ENCODE measurements around the gene DAZAP1.

GRCh38 chr19:1422360-1422759 is 15.0 kb downstream of the DAZAP1 start:
- no peak for TF ChIP-seq FOXK2 (IDR thresholded peaks at IDR 0.05)
- TF ChIP-seq TARDBP (IDR thresholded peaks at IDR 0.05): no peak
- TF ChIP-seq NFRKB (IDR thresholded peaks at IDR 0.05): no peak
- TF ChIP-seq SP1 (IDR thresholded peaks at IDR 0.05): no peak
- TF ChIP-seq FOXM1 (IDR thresholded peaks at IDR 0.05; ENCODE audit: borderline replicate concordance): no peak

Data from HEK293T (cell line).